ENCODE data around the gene SSBP3. TPM values are rescaled to one million over a fixed set of nuclear protein-coding genes. Genes with fewer than 3 reads are reported as not detected.

SSBP3 gene
- total RNA-seq, 3 donors from 2014 or later: 21.3 to 28.0 (median 25.6) TPM

- TF ChIP-seq POLR2A (IDR thresholded peaks at IDR 0.05): no peak
- no peak overlapping the region for H3K4me3 ChIP-seq
- H3K4me1 ChIP-seq: no peaks in the 10 kb centered on the region
- DNase-seq (ENCODE audit: low spot score in 2 of 2): no peak
- no peaks in the 10 kb centered on the region for H3K36me3 ChIP-seq
- H3K9me3 ChIP-seq: no peaks in the 10 kb centered on the region
- H3K27ac ChIP-seq: no peak overlapping the region
- intact Hi-C loops (cut with DNase I; ENCODE audit: low total_unique reads): loop anchor here (5.0 kb wide), 1 partner anchor 1442 kb away; no protein-coding TSS in a partner anchor
- no peaks in the 10 kb centered on the region for H3K27me3 ChIP-seq
Observed at GRCh38 chr1:54353959-54354358, 52.2 kb downstream of the SSBP3 start.

GRCh38 chr1:54352755-54353154, 53.4 kb downstream of the SSBP3 start:
- H3K36me3 ChIP-seq: no peaks in the 10 kb centered on the region
- H3K4me3 ChIP-seq: no peak overlapping the region
- H3K27me3 ChIP-seq: no peaks in the 10 kb centered on the region
- peaks cover 0 to 3% of the 10 kb centered on the region in 2 donors for H3K4me1 ChIP-seq
- TF ChIP-seq CTCF (IDR thresholded peaks at IDR 0.05) (no peak), POLR2A (IDR thresholded peaks at IDR 0.05) (no peak), POLR2AphosphoS5 (IDR thresholded peaks at IDR 0.05) (no peak)
- intact Hi-C loops (cut with DNase I; ENCODE audit: low total_unique reads): loop anchor here (5.0 kb wide), 1 partner anchor 1440 kb away; no protein-coding TSS in a partner anchor
- H3K27ac ChIP-seq: no peak overlapping the region
- DNase-seq (ENCODE audit: low spot score in 2 of 2): no peak
- no peaks in the 10 kb centered on the region for H3K9me3 ChIP-seq

GRCh38 chr1:54350360-54350759, 55.8 kb downstream of the SSBP3 start:
- no peak for DNase-seq (ENCODE audit: low spot score in 2 of 2)
- intact Hi-C loops (cut with DNase I; ENCODE audit: low total_unique reads): loop anchor here (5.0 kb wide), 1 partner anchor 1438 kb away; no protein-coding TSS in a partner anchor
- no peaks in the 10 kb centered on the region for H3K9me3 ChIP-seq

GRCh38 chr1:54348700-54349021, 57.5 kb downstream of the SSBP3 start:
- peak overlapping the region; percentile 4 to 68 for H3K27ac ChIP-seq
- intact Hi-C loops (cut with DNase I; ENCODE audit: low total_unique reads): no loop called here

More at GRCh38 chr1:54350360-54350759, 55.8 kb downstream of the SSBP3 start:
- Histone ChIP-seq H3K27me3 (no peaks in the 10 kb centered on the region), H3K36me3 (no peaks in the 10 kb centered on the region), H3K27ac (peak overlapping the region in 1 of 2 donors; percentile 15), H3K4me1 (peaks cover 0 to 3% of the 10 kb centered on the region in 2 donors), H3K4me3 (no peak overlapping the region)
- TF ChIP-seq POLR2A (IDR thresholded peaks at IDR 0.05) (no peak), CTCF (IDR thresholded peaks at IDR 0.05) (no peak), POLR2AphosphoS5 (IDR thresholded peaks at IDR 0.05) (no peak)

GRCh38 chr1:54347955-54348699, 58.1 kb downstream of the SSBP3 start:
- peaks cover 0 to 3% of the 10 kb centered on the region in 2 donors for H3K4me1 ChIP-seq
- H3K9me3 ChIP-seq: no peaks in the 10 kb centered on the region
- no peaks in the 10 kb centered on the region for H3K36me3 ChIP-seq
- no peak for TF ChIP-seq POLR2AphosphoS5 (IDR thresholded peaks at IDR 0.05)
- TF ChIP-seq CTCF (IDR thresholded peaks at IDR 0.05): no peak
- no peak for TF ChIP-seq POLR2A (IDR thresholded peaks at IDR 0.05)
- no peaks in the 10 kb centered on the region for H3K27me3 ChIP-seq
- intact Hi-C loops (cut with DNase I; ENCODE audit: low total_unique reads): no loop called here
- H3K27ac ChIP-seq: peak overlapping the region; percentile 4 to 68
- peak in 1 of 2 donors; percentile 63 for DNase-seq (ENCODE audit: low spot score in 2 of 2)
- H3K4me3 ChIP-seq: no peak overlapping the region

More at GRCh38 chr1:54348700-54349021, 57.5 kb downstream of the SSBP3 start:
- no peak for DNase-seq (ENCODE audit: low spot score in 2 of 2)
- TF ChIP-seq CTCF (IDR thresholded peaks at IDR 0.05) (no peak), POLR2A (IDR thresholded peaks at IDR 0.05) (no peak), POLR2AphosphoS5 (IDR thresholded peaks at IDR 0.05) (no peak)
- H3K4me3 ChIP-seq: no peak overlapping the region
- peaks cover 0 to 3% of the 10 kb centered on the region in 2 donors for H3K4me1 ChIP-seq
- H3K9me3 ChIP-seq: no peaks in the 10 kb centered on the region
- H3K36me3 ChIP-seq: no peaks in the 10 kb centered on the region
- H3K27me3 ChIP-seq: no peaks in the 10 kb centered on the region

Measured in breast epithelium (tissue), 4 donors.